ENCODE measurements around the gene PCDHGA1. TPM values are rescaled to one million over a fixed set of nuclear protein-coding genes. Genes with fewer than 3 reads are reported as not detected.

Gene PCDHGA1
- total and polyA plus RNA-seq, 2 of the 4 experiments (the other 2 are of a cell fraction) = 0.90 to 0.92 TPM

DNA sequence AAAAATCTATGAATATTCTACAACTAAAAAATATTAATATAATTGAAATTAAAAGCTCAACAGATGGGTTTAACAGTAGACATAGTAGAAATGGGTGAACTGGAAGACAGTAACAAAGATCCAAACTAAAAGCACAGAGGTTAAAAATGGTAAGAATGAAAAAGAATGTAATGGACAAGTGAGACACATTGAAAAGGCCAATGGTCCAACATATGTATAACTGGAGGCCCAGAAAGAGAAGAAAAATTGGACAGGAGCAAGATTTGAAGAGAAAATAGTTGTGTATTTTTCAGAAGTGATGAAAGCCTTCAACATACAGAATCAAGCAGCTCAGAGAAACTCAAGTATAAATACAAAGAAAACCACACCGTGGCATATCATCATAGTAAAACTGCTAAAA lies 217.2 kb downstream of the PCDHGA1 start:
- dilution Hi-C loops (cut with HindIII; ENCODE audit: low sequenced_read_pairs, unreplicated experiment) (no loop called here), intact Hi-C loops (cut with micrococcal nuclease) (no loop called here), in situ Hi-C loops (cut with MboI; ENCODE audit: low sequenced_read_pairs) (no loop called here)
- no peak overlapping the region for H2BK5ac ChIP-seq (ENCODE audit: low read depth, low read length, poor library complexity, severe bottlenecking)
- no peak overlapping the region for H2AFZ ChIP-seq (replicated peaks; ENCODE audit: low read length, poor library complexity)
- H3K14ac ChIP-seq (replicated peaks; ENCODE audit: low read depth, low read length) = no peak overlapping the region
- no peak overlapping the region for H3K23ac ChIP-seq (ENCODE audit: low read depth, low read length)
- H2AK5ac ChIP-seq (ENCODE audit: low read depth, low read length) = no peak overlapping the region
- no peak overlapping the region for H2BK20ac ChIP-seq (ENCODE audit: low read depth, low read length)
- no peak for ATAC-seq (ENCODE audit: low read depth)
- H3K4me2 ChIP-seq (ENCODE audit: low read depth, low read length) = no peak overlapping the region
- no TSS peak for BruUV-seq (replicated peaks)
- H4K5ac ChIP-seq (ENCODE audit: low read depth, low read length) = no peak overlapping the region
- DNase-seq = peak; percentile 61
- H3K27me3 ChIP-seq (ENCODE audit: control insufficient read depth, insufficient read depth, low read length) = no peaks in the 10 kb centered on the region
- no peak overlapping the region for H3K4ac ChIP-seq (ENCODE audit: low read depth, low read length)
- no peak overlapping the region for H3K56ac ChIP-seq (ENCODE audit: extremely low read depth, insufficient read depth, low read length)
- H4K91ac ChIP-seq (ENCODE audit: insufficient read depth, low read depth, low read length) = no peak overlapping the region
- ChIA-PET CTCF (interaction anchor here (0.9 kb wide), 1 partner anchor 10 kb away, joined by 3 read pairs; no protein-coding TSS in a partner anchor), POLR2A (ENCODE audit: unreplicated experiment) (no interaction called here)
- no peaks in the 10 kb centered on the region for H4K20me1 ChIP-seq (ENCODE audit: insufficient read depth, low read length)
- H3K79me1 ChIP-seq (ENCODE audit: low read depth in 1 of 2, low read length in 2 of 2) = peaks cover 0 to 19% of the 10 kb centered on the region in 2 experiments; a peak in 3 of 4 replicates
- H3K18ac ChIP-seq (ENCODE audit: low read depth, low read length) = no peak overlapping the region
- H3K4me3 ChIP-seq (ENCODE audit: insufficient read depth, low read depth, low read length) = no peak overlapping the region
- no peak overlapping the region for H2AK9ac ChIP-seq (replicated peaks; ENCODE audit: low read depth, low read length, poor library complexity)
- TF ChIP-seq, protein P1, sequence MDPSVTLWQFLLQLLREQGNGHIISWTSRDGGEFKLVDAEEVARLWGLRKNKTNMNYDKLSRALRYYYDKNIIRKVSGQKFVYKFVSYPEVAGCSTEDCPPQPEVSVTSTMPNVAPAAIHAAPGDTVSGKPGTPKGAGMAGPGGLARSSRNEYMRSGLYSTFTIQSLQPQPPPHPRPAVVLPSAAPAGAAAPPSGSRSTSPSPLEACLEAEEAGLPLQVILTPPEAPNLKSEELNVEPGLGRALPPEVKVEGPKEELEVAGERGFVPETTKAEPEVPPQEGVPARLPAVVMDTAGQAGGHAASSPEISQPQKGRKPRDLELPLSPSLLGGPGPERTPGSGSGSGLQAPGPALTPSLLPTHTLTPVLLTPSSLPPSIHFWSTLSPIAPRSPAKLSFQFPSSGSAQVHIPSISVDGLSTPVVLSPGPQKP (IDR thresholded peaks at IDR 0.05; ENCODE audit: borderline replicate concordance, low read depth, low read length) = no peak
- no peak for TF ChIP-seq MAFK (IDR thresholded peaks at IDR 0.05; ENCODE audit: low read depth, low read length)
- TF ChIP-seq SMC3 (IDR thresholded peaks at IDR 0.05; ENCODE audit: low read depth, low read length) = no peak
- no peak for TF ChIP-seq RCOR1 (IDR thresholded peaks at IDR 0.05; ENCODE audit: insufficient replicate concordance, low read length)
- no peak overlapping the region for H2BK120ac ChIP-seq (ENCODE audit: low read depth, low read length)
- WGBS, 2 experiments (ENCODE audit: extremely low coverage in 2 of 2, insufficient read length in 1 of 2) = no CpG with 5 or more reads among the region's 1 CpG
- no peaks in the 10 kb centered on the region for H3K9me1 ChIP-seq (ENCODE audit: insufficient read depth, low read length)
- H3K36me3 ChIP-seq (ENCODE audit: control insufficient read depth, insufficient read depth, low read length) = peaks cover 4% of the 10 kb centered on the region; the same call in 1 of the 2 replicates
- H3K9ac ChIP-seq (ENCODE audit: low read depth, low read length) = no peak overlapping the region
- no peak overlapping the region for H2BK15ac ChIP-seq (ENCODE audit: low read depth, low read length)
- H4K8ac ChIP-seq (ENCODE audit: low read depth in 2 of 2, low read length in 2 of 2) = no peak overlapping the region
- H3K4me1 ChIP-seq (ENCODE audit: control insufficient read depth, insufficient read depth, low read length) = no peaks in the 10 kb centered on the region
- H3K9me3 ChIP-seq (ENCODE audit: control insufficient read depth, insufficient read depth, low read length) = peaks cover 13% of the 10 kb centered on the region
- no peak overlapping the region for H3K27ac ChIP-seq (ENCODE audit: insufficient read depth, low read length)
